Measurements from ENCODE around the gene ULK2.
"Not testable (repeated sequence)": the region's sequence is repeated elsewhere in the genome, so short reads cannot be mapped to it uniquely, and the experiment has no call there.

Gene ULK2

DNA sequence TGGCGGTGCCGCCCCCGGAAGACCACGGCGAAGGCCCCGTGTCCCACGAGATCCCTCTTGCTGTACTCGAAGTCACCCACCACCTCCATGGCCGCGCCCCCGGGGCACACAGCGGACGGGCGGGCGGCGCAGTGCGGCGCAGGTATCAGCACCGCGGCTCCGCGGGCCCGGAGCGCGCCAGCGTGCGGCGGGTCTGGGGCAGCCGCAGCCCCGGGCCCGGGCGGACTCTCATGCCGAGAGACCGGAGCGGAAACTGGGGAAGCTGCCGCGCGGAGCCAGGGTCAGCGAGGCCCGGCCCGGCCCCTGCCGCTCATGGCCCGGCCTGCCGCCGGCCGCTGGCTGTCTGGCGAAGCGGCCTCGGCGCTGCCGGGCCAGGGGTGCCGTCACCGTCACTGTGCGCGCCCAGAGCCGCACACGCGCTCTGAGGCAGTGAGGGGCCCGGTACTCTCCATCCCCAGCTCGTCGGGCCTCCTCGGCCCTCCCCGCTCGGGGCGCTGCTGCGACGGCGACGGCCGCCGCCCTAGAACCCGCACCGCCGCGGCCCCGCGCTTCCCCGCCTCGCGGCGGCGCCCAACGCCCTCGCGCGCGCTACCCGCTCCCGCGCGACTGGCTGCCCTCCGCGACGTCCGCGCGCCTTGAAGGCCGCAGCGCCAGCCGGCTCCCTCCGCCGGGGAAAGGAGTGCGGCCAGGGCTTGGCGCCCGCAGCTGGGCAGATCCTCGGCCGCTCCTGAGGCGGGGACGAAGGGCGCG lies at the start of gene ULK2:
Gene ULK2, minus strand, starts transcription at position 608 of the 750 bp plus-strand sequence. Its CDS starts 519 bp downstream, at position 89.
- DNase-seq (ENCODE audit: low read depth) = peak; percentile 91

DNA sequence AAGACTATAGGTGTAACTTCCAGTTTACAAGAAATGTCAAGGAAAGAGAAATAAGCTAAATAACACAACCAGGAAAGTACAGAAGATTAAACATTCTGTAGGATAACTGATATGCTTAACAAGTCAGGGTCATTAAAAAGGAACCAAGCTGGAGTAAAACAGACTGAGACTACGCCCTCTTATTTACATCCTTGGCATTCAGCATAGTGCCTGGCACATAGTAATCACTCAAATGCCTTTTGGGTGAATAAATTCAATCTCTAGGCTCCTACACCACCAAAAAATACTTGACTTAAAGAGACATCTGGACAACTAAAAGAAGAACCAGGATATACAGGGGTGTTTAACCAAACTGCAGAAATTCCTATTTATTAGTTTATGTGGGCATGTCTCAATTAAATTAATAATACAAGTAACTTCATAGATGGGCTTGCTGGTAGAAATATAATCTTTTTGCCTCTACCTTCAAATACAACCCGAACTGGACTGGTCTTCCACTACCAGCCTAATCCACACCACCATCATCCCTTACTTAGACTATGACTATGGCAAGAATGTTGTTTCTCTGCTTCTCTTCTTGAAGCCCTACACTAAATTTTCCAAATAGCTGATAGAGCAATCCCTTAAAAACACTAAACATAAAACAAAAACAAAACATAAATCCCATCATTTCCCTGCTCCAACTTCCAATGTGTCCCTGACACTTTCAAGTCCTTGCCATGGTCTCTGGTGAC lies 47.7 kb upstream of the ULK2 start:
- no peak for DNase-seq (ENCODE audit: low read depth)

DNA sequence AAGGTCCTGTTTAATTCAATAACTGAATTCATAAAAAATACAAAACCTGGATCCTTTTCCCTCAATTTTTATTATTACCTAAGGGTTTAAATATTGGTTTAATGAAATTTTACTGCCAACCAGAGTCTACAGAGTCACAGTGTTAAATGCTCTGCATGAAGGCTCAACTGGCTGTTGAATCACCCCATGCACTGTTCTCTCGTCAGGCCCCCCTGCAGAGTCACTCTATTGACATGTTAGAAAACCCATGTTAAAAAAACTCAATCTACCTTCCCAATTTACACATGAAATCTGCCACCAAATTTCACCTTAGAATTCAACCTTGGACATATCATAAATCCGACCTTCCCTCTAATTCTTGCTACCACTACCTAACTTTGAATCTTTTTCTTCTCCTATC lies 43.3 kb upstream of the ULK2 start:
- DNase-seq (ENCODE audit: low read depth) = no peak

DNA sequence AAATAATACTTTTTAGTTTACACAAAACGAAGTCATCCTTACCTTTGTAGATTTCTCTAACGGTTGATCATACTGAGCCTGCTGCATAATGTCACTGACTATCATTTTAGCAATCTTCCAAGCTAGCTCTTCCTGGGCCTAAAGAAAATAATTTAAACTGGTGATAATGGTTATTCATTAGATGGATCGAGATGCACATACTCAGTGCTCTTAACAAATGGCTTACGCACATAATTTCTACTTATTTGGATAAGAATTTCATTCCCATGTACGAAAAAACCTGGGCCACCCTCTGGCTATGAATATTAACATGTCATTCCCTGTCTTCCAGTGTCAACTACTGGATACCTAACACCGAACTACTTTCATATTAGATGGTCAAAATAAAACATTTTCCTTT lies 41.4 kb upstream of the ULK2 start:
- no peak for DNase-seq (ENCODE audit: low read depth)

DNA sequence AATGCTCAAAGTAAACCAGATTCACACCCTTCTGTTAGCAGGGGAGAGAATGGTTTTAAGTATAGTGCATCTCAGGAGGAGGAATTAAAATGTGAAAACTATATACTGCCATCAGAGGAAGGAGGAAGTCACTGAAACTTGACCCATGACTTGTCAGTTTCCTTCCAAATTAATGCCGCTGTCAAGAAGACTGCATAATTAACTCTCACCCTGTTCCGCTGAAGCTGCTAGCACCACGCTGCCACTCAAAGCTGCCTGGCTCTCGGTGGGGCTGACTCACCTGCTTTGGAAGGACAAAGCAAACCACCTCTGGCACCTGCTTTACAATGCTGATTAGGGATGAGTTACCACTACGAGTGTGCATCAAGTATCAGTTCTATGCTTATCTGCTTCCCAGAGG lies 37.8 kb upstream of the ULK2 start:
- no peak for DNase-seq (ENCODE audit: low read depth)

DNA sequence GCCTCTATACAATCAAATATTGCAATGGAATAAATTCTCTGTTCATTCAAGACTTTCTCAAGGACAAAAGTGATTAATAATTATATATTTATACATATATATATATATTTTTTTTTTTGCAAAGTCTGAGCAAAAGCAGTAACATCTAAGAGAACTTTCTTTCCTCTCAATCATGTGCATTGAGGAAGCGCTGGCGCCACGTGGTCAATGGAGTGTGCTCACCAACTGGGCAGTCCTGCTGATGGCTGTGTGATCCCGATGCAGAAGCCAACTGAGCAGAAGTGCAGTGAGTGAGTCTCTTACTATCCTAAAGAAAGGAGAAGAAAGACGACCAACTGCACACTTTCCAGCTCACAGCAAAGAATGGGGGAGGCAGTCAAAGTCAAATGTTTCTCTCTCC lies 37.2 kb upstream of the ULK2 start:
- DNase-seq (ENCODE audit: low read depth) = no peak

DNA sequence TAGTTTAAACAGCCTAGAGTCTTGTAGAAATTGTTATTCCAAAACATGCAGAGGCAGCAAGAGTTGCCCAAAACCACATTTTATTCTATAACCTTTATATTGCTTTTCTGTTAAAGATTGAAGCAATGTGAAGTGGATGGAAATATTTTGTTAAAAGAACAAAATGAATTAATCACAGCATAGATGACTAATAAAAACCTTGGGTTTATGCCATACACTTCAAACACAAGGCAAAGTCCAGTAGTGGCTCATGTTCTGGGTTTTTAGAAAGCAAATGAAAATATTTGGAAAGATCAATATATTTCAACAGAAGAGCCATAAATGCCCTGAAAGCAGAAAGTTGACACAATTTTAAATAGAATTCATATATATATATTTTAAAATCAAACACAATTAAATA lies 36.7 kb upstream of the ULK2 start:
- DNase-seq (ENCODE audit: low read depth) = peak; percentile 51

DNA sequence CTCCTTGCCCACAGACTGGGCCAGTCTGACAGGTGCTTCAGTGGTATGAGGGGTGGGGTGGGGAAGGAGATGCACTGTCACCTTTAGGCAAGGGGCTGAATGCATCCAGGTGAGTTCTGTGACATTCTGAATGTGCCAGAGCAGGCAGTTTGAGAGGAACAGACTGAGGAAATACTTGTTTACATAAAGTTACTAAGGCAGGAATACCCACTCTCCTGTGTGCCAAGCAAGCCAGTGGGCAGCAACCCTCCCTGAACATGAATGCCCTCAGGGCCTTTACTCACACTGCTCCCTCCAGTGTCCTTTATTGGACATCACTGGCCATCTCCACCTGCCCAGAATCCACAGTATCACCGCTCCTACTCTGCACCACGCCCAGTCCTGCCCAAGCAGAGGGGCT lies 33.1 kb upstream of the ULK2 start:
- DNase-seq (ENCODE audit: low read depth) = no peak

DNA sequence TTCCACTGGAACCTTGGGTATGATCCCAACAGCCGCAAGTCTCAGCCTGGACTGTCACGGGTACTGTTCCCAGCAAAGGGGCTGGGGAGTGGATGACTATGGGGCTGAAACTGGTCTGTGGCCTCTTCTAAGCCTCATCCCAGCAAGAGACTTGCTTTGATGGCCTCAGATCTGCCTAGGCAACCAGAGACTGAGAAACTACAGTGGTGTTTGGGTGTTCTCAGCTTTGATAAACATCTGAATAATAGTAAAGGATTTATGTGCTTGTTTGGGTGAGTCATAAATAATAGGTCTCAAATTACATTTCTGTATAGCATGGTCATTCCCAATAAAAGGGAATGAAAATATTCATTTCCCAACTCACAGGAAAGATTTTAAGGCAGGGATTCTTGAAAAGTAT lies 30.2 kb upstream of the ULK2 start:
- peak; percentile 80 for DNase-seq (ENCODE audit: low read depth)

DNA sequence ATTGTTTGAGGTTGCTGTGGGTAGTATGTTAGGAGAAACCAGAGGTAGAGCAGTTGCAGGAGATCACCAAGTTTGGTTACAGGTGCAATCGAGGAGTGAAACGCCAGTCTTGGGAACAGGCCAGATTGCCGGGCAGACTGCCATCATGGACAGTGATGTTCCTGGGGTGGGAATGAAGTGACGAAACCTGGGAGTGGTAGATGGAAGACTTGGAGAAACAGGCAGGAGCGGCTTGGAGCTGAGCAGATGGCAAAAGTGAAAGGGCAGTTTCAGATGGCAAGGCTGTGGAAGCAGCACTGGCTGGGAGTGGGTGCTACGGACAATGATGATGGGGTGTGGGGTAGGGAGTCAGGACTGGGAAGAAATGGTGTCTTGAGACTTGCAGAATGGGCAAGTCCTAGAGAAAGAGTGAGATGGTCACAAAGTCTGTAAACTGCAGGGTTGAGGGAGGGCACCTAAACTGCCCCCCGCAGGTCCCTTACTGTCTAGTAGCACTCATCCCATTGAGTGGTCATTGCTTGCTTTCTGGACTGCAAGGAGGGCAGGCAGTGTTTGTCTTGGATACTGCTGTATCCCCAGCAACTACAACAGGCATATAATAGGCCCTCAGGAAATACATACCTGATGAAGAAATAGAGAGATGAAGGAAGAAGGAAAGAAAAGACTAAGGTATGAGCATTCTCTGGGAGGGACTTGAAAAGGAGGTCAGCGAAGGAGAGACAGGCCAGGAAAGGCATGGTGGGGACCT lies 29.5 kb upstream of the ULK2 start:
- no peak for DNase-seq (ENCODE audit: low read depth)

DNA sequence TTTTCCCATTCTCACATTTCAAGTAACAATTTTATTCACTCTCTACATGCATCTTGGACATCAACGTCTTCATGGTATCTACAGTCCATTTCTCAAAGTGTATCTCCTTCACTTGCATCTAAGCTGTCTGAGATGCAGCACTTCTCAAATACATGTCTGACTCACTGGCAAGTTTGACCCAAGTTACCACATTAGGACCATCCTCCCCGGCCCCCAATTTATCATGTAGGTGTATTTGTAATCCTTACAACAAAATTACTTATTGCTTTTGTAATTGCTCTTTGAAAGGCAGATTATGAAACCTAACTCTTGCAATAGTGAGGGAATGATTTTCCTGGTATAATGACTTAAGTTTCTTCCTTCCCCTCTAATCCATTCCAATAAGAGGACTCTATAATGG lies 28.9 kb upstream of the ULK2 start:
- no peak for DNase-seq (ENCODE audit: low read depth)

DNA sequence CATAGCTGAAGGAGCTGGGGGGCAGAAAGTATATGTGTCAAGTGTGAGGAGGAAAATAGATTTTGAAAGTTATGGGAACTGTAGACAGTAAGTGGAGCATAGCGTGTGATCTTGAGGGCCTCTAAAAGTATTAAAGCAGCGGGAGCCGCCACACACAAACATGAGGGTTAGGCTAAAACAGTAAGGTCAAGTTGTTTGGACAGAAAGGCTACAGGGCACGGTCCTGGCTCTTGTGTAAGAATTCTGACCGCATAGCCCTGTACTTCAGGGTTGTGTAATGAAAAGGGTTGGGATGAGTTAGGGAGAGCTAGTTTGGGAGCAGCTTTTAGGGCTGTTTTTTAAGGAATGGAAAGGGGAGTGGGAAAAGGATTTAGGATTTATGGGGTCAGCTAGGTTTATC lies 22.8 kb upstream of the ULK2 start:
- DNase-seq (ENCODE audit: low read depth) = not testable (repeated sequence)

DNA sequence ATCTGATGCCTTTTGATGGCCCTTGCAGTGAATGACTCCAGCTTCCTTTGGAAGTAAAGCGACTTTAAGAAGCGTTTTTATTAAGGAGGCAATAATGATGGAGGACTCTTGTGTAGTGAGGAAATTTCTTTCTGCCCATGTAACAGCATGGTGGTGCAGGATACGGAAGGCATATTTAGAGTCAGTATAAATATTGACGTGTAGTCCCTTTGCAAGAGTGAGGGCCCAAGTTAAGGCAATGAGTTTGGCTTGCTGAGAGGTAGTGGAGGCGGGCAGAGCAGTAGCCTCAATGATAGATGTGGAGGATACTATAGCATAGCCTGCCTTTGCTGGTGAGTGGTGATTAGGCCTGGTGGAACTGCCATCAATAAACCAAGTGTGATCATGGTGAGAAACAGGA lies 22.3 kb upstream of the ULK2 start:
- DNase-seq (ENCODE audit: low read depth) = not testable (repeated sequence)

DNA sequence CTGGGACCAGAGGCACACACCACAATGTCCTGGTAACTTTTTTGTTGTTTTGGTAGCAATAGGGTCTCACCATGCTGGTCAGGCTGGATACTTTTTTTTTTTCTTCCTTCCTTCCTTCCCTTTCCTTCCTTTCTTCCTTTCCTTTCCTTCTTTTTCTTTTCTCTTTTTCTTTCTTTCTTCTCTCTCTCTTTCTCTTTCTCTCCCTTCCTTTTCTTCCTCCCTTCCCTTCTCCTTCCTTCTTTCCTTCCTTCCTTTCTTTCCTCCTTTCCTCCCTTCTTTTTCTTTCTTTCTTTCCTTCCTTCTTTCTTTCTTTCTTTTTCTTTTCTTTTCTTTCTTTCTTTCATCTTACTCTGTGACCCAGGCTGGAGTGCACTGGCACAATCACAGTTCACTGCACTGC lies 18.4 kb upstream of the ULK2 start:
- no peak for DNase-seq (ENCODE audit: low read depth)

DNA sequence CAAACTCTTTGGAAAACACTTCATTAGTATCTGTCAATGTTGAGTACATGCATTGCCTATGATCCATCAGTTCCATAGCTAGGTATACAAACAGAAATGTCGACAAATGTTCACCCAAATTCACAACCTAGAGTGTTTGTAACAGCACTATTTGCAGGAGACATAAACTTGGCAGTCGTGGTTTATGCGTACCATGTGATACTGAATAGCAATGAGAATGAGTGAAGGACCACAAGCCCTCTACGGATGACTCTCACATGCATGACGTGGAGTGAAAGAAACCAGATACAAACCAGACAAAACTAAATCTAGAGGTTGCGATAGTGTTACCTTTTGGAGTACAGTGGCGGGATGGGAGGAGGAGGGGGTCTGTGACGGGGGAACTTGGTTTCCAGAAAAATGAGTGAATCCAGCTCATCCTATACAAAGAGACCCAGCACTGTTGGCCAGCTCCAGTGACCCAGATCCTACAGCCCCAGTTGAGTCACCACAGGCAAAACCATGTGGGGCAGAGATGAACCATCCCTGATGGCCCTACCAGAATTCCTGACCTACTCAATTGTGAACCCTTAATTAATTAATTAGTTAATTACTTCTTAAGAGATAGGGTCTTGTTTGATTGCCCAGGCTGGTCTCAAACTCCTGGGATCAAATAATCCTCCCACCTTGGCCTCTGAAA lies 15.9 kb upstream of the ULK2 start:
- DNase-seq (ENCODE audit: low read depth) = no peak

DNA sequence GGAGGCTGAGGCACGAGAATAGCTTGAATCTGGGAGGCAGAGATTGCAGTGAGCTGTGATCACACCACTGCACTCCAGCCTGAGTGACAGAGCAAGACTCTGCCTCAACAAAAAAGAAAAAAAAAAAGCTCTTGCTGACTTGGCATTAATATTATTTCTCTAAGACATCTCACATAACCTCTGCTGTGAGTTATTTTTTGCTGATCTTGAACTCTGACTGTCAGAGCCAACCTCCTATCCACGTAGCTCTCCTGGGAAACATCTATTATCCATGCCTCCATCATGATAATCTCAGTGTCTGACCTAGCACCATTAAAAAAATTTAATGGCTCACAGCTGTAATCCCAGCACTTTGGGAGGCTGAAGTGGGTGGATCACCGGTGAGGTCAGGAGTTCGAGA lies 12.7 kb upstream of the ULK2 start:
- no peak for DNase-seq (ENCODE audit: low read depth)

DNA sequence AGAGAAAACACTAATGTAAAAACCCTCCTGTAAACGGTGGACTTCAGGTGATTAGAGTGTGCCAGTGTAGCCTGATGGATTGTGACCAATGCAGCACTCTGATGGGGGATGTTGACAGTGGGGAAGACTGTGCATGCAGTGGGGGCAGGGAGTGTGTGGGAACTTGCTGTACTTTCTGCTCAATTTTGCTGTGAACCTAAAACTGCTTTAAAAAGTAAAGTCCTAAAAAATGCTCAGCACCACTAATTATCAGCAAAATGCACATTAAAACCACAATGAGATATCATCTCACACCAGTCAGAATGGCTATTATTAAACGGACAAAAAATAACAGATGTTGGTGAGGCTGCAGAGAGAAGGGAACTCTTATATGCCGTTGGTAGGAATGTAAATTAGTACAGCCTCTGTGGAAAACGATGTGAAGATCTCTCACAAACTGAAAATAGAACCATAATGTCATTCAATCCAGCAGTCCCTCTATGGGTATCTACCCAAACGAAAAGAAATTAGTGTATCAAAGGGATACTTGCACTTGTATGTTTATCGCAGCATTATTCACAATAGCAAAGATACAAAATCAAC lies 9.7 kb upstream of the ULK2 start:
- DNase-seq (ENCODE audit: low read depth) = no peak

DNA sequence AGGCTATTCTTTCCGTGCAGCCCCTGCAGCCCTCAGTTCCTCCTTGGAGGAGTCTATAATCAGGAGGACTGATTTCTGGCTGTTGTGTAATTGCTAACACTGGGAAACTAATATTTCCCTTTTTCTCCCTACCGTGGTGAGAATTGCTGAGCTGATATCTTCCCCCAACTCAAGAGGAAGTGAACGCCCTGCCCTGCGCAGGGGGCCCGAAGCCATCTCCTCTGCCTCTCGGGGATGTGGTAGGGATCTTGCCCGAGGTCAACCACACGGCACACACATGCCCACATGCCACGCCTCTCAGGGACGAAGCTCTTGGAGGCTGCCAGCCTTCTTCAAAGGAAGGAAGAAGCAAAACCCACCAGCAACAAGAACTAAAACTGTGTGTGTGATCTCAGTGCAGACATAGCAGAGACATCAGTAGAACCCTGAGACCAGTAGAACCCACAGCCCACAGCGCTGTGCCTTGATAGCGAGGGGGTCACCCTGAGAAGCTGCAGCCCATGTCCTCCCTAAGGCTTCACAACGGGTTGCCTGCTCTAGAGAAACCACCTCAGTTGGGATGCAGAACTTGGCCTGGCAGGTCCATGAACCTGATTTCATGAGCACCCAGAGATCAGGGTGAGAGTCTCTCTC lies 8.9 kb upstream of the ULK2 start:
- no peak for DNase-seq (ENCODE audit: low read depth)

DNA sequence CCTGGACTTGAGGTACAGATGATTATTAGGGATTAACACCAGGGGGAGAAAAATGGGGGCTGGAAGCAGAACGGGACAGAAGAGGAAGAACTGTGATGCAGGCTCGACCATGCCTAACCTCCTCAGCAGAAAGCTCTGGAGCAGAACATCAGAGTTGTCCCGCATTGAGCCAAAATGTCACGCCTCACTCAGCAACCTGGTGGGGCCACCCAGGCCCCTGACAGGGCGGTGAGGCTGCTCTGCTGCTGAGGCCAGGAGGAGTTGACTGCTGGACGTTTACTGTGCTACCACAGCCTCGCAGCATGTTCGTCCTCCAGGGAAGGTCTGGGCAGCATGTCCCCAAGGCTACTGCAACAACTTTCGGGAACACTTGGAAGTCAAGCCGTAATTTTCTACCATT lies 6.5 kb upstream of the ULK2 start:
- DNase-seq (ENCODE audit: low read depth) = no peak

DNA sequence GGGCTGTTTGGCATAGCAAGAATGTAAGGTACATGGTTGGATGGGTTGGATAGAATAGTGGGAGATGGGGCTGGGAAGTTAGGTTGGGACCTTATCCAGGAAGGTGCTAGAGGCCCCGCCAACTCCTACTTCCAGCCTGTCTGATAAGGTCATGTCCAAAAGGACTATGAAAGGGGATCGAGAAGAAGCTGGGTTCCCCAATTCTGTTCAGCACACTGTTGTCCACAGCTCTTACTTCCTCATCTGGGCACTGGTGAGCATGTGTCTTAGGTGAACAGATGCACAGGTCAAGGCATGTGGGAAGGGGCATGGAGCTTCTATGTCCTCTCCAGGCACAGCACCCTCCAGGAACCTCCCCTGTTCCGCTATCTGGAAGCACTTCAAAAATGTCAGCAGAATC lies 5.6 kb upstream of the ULK2 start:
- DNase-seq (ENCODE audit: low read depth) = no peak

DNA sequence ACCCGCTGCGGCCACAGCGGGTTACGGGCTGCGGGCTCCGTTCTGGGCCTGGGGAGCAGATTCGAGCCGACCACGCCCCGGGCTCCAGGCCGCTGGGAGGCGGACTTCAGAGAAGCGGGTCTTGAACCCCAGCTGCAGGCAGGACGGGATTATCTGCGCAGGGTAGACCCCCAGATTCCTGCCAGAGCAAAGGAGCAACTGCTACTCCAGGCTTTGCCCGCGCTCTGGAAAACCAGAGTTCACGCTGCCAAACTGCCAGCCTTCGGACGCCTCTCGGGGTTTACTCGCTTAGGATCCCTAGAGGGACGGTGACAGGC lies 301 bp upstream of the ULK2 start:
- no peak for DNase-seq (ENCODE audit: low read depth)

DNA sequence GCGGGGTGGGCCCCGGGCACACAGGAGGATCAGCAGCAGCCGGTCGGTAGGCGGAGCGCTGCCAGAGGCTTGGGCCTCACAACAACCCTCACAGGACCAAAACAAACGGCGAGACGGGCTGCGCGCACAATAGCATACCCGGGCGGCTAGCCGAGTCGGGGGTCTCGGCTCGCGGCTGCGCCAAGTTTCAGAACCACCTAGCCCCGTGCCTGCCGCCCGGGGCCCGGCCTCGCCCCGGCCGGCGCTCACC lies 732 bp downstream of the ULK2 start:
- DNase-seq (ENCODE audit: low read depth) = peak; percentile 68
